Stimulated activated CD8-positive, alpha-beta memory T cell treated with anti-CD3 and anti-CD28 coated beads, Interleukin-7, amount 100 ng/mL, for 1 hour (primary cell): ENCODE measurements around the gene BHLHA9.
"Not testable (repeated sequence)": the region's sequence is repeated elsewhere in the genome, so short reads cannot be mapped to it uniquely, and the experiment has no call there.

Experiments
- DNase-seq, 2 donors: peaks; one replicate each; pipeline ENCODE4 v3.0.0-alpha.2; 2020; ENCODE audit warnings: low read depth in 2 of 2

Gene BHLHA9

DNA sequence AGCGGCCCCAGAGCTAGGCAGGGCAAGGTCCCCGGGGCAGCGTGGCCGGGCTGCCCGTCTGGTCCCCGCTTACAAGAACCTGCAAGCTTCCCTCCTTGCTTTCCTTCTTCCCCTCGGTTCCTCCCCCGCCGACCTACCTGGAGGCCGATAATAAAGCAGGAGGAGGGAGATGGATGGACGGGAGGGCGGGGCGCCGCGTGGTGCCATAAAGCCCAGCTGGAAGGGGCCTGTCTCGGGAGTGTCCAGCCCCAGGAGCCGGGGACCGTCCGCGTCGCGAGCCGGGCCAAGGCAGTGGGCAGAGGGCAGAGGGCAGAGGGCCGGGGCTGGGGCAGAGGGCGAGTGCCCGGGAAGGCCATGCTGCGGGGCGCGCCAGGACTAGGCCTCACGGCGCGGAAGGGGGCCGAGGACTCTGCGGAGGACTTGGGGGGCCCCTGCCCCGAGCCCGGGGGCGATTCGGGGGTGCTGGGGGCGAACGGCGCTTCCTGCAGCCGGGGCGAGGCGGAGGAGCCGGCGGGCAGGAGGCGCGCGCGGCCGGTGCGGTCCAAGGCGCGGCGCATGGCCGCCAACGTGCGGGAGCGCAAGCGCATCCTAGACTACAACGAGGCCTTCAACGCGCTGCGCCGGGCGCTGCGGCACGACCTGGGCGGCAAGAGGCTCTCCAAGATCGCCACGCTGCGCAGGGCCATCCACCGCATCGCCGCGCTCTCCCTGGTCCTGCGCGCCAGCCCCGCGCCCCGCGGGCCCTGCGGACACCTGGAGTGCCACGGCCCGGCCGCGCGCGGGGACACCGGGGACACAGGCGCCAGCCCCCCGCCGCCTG, at the start of gene BHLHA9:
TSS of gene BHLHA9 (plus strand) at position 235 of the 820 bp plus-strand sequence. CDS start at position 355, 120 bp downstream.
- no peak for DNase-seq

DNA sequence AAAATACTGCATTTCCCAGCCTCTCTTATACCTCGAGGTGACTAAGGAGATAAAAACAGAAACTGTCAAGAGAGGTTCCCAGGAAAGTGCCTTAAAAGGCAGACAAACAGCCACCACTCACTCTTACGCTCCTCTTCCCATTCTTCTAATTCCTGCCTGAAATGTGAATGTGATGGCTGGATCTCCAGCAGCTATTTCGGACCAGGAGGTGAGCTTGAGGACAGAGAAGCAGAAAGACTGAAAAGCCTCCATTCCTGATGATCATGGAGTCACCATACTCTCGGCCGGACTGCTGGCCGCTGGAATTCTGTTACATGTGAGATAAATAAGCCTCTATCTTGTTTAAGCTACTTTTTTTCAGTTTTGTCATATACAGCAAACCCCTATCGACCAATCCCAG, 49.0 kb upstream of the BHLHA9 start:
- no peak for DNase-seq

GRCh38 chr17:1222321-1222720, 47.9 kb upstream of the BHLHA9 start:
- no peak for DNase-seq

DNA sequence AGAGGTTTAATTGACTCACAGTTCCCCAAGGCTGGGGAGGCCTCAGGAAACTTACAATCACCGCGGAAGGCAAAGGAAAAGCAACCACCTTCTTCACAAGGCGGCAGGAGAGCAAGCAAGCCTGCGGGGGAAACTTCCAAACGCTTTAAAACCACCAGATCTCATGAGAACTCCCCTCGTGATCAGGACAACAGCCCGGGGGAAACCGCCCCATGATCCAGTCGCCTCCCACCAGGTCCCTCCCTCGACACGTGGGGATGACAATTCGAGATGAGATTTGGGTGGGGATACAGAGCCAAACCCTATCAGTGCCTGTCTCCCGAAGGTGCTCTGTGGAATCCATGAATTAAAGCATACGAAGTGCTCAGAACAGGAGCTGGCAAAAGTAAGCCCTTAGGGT, 46.6 kb upstream of the BHLHA9 start:
- no peak for DNase-seq

DNA sequence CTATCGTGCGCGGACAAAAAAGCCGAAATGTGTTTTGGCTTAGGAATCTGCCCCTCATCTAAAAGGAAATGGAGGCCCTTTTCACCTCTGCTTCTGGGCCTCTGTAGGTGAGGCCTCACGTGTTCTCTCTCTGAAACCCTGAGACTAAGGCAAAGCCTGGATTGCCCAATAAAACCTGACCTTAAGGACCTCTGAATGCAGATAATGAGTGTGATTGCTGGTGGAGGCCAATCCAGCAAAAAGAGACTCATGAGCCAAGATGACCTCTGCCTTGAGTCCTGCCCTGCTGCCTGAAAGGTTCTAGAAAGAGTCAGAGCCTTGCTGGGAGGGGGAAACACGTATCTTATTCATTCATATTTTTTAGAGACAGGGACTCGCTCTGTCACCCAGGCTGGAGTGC, 45.9 kb upstream of the BHLHA9 start:
- DNase-seq, result no peak

DNA sequence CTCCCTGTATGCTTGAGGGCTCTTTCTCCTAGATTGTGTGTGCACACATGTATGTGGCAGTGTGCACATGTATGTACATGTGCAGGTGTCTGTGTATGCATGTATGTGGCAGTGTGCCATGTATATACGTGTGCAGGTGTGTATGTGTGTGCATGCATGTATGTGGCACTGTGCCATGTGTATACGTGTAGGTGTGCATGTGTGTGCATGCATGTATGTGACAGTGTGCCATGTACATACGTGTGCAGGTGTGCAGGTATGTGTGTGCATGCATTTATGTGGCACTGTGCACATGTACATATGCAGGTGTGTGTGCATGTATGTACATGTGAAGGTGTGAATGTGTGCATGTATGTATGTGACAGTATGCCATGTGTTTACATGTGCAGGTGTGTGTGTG, 43.9 kb upstream of the BHLHA9 start:
- DNase-seq, result no peak

DNA sequence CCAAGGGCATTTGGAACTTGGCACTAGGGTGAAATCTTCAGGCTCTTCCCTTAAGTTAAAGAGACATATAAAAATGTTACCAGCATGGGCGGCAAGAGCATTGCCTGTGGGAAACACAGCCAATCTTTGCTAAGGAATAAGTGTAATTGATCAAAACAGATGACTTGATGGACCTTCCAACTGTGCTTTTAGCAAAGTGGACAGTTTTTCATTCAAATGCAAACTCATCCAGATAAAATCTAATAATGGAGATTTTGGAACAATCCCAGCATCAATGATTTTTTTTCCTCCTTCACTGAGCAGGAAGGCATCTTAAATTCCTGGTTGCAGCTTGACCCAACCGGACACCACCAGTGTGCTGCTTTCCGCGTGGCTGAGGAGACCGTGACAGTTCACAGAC, 42.9 kb upstream of the BHLHA9 start:
- DNase-seq, result no peak

- DNase-seq, result no peak
Measured at GRCh38 chr17:1227917-1228780, 42.1 kb upstream of the BHLHA9 start.

DNA sequence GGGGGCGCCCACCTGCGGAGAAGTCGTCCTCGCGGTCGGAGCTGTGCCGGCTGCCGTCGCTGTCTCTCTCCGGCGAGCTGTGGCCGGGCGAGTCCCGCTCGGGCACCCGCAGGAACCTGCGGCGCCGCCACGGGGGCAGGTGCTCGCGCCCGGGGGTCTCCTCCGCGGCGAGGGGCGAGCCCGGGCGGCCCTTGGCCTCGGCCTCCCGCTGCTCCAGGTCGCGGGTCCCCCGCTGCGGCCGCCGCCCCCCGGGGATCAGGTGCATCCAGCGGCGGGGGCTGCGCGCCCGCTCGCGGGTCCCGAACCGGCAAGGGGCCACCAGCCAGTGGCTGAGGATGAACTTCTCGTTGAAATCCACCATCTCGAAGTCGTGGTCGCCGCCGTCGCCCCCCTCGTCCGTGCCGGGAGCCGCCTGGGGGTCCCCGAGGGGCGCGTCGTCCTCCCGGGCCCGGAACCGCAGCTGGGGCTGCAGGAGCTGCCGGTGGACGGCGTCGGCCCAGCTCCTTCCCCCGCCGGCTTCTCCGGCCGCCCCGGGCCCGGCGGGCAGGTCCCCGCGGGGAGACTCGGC, 41.4 kb upstream of the BHLHA9 start:
- no peak for DNase-seq

GRCh38 chr17:1229349-1229899, 40.8 kb upstream of the BHLHA9 start:
- no peak for DNase-seq

DNA sequence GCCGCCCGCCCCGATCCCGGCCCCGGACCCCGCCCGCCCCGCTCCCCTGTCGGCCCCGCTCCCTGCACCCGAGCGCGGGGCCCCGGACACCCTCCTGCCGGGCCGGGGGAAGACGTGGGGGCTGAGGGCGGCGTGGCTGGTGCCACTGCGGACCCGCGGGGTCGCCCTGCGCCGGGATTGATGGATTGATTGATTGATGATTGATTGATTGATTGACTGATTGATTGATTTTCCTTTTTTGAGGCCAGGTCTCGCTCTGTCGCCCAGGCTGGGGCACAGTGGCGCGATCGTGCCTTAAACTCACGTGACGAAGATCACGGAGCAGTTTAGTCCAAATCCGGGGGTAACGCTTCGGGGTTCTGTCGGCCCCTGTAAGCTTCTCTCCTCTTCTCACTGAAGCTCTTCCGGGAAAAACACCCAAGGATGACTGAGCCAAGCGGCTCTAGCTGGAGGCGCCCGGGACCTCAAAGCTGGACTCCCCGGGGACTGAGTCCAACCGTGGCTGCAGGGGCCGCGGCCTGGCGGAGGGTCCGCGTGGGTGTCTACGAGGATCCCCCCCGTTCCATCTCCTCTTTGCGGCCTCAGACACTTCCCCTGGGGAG, 40.2 kb upstream of the BHLHA9 start:
- DNase-seq, result no peak

DNA sequence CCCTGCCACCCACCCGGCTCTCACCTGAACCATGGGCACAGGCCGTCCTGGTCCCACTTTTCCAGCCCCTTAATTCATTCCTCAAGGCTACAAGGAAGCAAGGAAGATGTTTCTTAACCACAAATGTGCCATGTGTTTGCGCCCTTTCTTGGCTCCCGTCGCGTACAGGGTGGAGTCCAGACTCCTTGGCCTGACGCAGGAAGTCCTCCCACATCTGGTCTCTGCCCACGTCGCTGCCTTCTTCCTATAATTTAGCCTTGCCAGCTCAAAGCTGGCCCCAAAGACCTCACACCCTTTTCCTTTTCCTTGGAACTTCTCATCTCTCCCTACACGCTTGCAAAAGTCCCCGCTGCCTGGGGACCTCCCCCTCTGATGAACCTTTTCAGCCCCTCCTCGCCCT, 38.8 kb upstream of the BHLHA9 start:
- DNase-seq, result no peak

DNA sequence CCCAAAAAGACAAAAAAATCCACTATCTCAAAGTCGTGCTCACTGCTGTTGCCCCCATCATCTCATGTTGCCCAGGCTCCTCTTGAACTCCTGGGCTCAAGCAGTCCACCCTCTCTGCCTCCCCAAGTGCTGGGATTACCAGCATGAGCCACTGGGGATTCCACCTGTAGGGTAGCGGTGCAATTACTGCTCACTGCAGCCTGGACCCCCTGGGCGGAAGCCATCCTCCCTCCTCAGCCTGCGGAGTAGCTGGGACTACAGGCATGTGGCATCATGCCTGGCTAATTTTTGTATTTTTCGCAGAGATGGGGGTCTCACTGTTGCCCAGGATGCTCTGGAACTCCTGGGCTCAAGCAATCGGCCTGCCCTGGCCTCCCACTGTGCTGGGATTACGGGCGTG, 37.9 kb upstream of the BHLHA9 start:
- no peak for DNase-seq

DNA sequence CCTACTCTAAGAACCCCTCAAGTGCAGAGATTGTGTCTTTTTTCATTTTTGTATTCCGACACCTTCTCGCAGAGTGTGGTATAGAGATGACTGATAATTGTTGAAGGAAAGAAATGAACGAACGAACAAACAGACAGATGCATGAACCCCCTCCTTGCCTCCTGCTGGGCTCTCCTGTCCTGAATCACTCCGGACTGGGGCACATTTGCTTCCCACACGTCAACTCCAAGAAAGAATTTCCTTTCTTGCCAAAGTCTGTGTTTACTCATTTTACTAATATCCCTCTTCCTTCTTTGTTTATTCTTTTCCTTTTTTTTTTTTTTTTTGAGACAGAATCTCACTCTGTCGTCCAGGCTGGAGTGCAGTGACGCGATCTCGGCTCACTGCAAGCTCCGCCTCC, 37.5 kb upstream of the BHLHA9 start:
- no peak for DNase-seq

DNA sequence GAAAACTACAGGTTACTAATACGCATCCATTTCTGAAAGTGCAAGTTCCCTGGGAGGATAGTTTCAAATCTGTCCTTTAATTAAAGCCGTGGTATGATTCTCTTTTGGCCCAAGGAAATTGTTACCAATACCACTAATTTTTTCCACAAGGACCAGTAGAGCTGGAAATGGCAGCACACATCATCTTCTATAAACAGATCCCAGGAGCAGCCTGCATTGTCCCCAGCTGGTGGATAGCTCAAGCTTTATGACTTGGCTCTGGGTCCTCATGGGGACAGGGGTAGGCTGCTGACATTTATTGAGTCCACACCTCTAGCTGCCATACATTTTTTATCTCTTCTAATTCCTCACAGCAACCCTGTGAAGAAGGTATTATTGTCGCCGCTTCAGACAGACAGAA, 35.8 kb upstream of the BHLHA9 start:
- DNase-seq, result no peak

DNA sequence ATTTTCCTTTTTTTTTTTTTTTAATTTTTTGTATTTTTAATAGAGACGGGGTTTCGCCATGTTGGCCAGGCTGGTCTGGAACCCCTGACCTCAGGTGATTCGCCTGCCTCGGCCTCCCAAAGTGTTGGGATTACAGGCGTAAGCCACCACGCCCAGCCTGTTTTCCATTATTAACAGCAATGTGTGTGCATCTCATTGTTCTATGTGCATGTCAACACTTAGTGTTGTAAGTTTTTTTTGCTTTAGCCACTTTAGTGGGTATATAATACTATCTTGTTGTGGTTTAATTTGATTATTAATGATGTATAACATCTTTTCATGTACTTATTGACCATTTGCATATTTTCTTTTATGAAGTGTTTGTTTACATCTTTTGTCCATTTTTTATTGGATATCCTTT, 32.8 kb upstream of the BHLHA9 start:
- no peak for DNase-seq

- DNase-seq, result no peak
Measured at GRCh38 chr17:1239210-1239609, 31.0 kb upstream of the BHLHA9 start.

- not testable (repeated sequence) for DNase-seq
Measured at GRCh38 chr17:1240426-1240825, 29.8 kb upstream of the BHLHA9 start.

DNA sequence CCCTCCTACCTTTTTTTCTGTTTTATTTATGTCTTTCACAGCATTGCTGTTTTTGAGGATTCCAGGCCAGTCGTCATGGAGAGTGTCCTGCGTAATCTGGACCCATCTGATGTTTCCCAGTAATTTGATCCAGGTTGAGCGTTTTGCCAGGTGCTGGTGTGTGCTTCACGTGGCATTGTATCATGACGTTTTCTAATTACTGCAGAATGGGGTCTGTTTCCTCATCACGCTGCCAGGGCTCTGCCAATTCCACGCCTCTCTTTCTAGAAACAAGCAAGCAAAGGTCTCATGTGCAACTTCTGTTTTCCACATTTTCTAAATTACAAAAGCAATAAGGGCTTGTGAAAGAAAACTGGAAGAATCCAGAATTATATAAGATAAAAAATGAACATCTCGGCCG, 28.3 kb upstream of the BHLHA9 start:
- no peak for DNase-seq

DNA sequence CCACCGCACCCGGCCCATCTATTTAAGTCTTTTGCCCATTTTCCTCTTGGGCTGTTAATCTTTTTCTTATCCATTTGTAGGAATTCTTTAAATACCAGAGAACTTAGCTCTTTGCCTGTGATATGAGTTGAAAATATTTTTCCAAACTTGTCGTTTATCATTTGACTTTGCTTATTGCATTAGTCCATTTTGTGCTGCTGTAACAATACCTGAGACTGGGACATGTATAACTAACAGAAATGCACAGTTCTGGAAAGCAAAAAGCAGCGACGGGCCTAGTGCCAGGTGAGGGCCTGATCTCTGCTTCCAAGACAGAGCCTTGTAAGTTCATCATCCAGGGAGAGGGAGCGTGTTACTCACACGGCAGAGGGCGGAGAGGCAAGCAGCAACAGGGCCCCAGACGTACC, 25.6 kb upstream of the BHLHA9 start:
- no peak for DNase-seq

- no peak for DNase-seq
Measured at GRCh38 chr17:1251866-1252608, 18.2 kb upstream of the BHLHA9 start.
